Bronchial epithelial cell (primary cell): ENCODE measurements around the gene ZNF785. TPM values are rescaled to one million over a fixed set of nuclear protein-coding genes. Genes with fewer than 3 reads are reported as not detected.
"Not testable (repeated sequence)": the region's sequence is repeated elsewhere in the genome, so short reads cannot be mapped to it uniquely, and the experiment has no call there.

Experiments used
- DNase-seq: peaks from one replicate; pipeline ENCODE4 v3.0.0-alpha.2; 2010; ENCODE audit warnings: low read depth
- FAIRE-seq: peaks from 2 replicates; lab custom pipeline; 2011; peaks lifted over from hg19 to GRCh38; lab: Jason Lieb, UNC
- H3K27me3 ChIP-seq: 2 replicates; pipeline ENCODE4 v1.5.1; 2011; ENCODE audit warnings: low read length; ENCODE audit not compliant: control insufficient read depth, insufficient read depth
- H3K36me3 ChIP-seq: 2 replicates; pipeline ENCODE4 v1.5.1; 2011; ENCODE audit warnings: low read length; ENCODE audit not compliant: control insufficient read depth, insufficient read depth
- H3K4me3 ChIP-seq: 2 replicates; pipeline ENCODE4 v1.5.1; 2011; ENCODE audit warnings: mild to moderate bottlenecking, low read depth, low read length, control low read depth
- CTCF ChIP-seq: IDR thresholded peaks from 2 replicates; pipeline ENCODE4 v1.5.1; 2011; ENCODE audit warnings: mild to moderate bottlenecking, moderate library complexity, low read length, control low read depth, inconsistent platforms; ENCODE audit not compliant: insufficient read depth, severe bottlenecking
- total RNA-seq: library from RNA; depleted of rRNA; stranded (reverse); fragments of >200 nt; gene quantifications from 2 replicates; pipeline ENCODE4 v1.2.1, GENCODE V29; 2014

The ZNF785 gene
- total RNA-seq, 1 donor from 2014 or later: 5.3 TPM

GRCh38 chr16:30541502-30542329, 43.8 kb downstream of the ZNF785 start:
- DNase-seq (peak; percentile 32), FAIRE-seq (no peak)
- no peak for TF ChIP-seq CTCF

GRCh38 chr16:30540916-30541464, 44.5 kb downstream of the ZNF785 start:
- H3K27me3 ChIP-seq, H3K36me3 ChIP-seq, DNase-seq, FAIRE-seq, H3K4me3 ChIP-seq: not testable (repeated sequence)

More at GRCh38 chr16:30541502-30542329, 43.8 kb downstream of the ZNF785 start:
- H3K27me3 ChIP-seq: no peaks in the 10 kb centered on the region
- H3K36me3 ChIP-seq: no peaks in the 10 kb centered on the region
- H3K4me3 ChIP-seq: no peak overlapping the region

GRCh38 chr16:30539986-30540526, 45.4 kb downstream of the ZNF785 start:
- not testable (repeated sequence) for DNase-seq, FAIRE-seq

GRCh38 chr16:30539000-30539964, 46.2 kb downstream of the ZNF785 start:
- H3K27me3 ChIP-seq: no peaks in the 10 kb centered on the region
- no peak for TF ChIP-seq CTCF
- FAIRE-seq (no peak), DNase-seq (no peak)
- H3K4me3 ChIP-seq: no peak overlapping the region
- H3K36me3 ChIP-seq: no peaks in the 10 kb centered on the region

More at GRCh38 chr16:30539986-30540526, 45.4 kb downstream of the ZNF785 start:
- not testable (repeated sequence) for H3K27me3 ChIP-seq, H3K4me3 ChIP-seq, H3K36me3 ChIP-seq

- not testable (repeated sequence) for H3K27me3 ChIP-seq, H3K36me3 ChIP-seq, H3K4me3 ChIP-seq, FAIRE-seq
- peak; percentile 29 for DNase-seq
Observed at GRCh38 chr16:30536391-30537024, 49.0 kb downstream of the ZNF785 start.

- DNase-seq: peak; percentile 68
- FAIRE-seq: no peak
- Histone ChIP-seq H3K4me3 (peak overlapping the region; percentile 77), H3K27me3 (no peaks in the 10 kb centered on the region), H3K36me3 (peaks cover 8% of the 10 kb centered on the region)
- peak; percentile 94 for TF ChIP-seq CTCF
Observed at GRCh38 chr16:30535777-30536190, 49.7 kb downstream of the ZNF785 start.
